Activated CD8-positive, alpha-beta T cell treated with anti-CD3 and anti-CD28 coated beads for 36 hours (primary cell): ENCODE results near the gene CELSR1. TPM values are rescaled to one million over a fixed set of nuclear protein-coding genes. Genes with fewer than 3 reads are reported as not detected.

Experiments
- ATAC-seq: fragments of 200-7000 bp; cut with Tn5 transposase; one replicate; pipeline ENCODE4 v1.10.0; 2021; ENCODE audit warnings: mild to moderate bottlenecking, moderate library complexity
- CTCF ChIA-PET: fragments of 350-600 bp; sonication (Branson Sonifier 250); formaldehyde crosslinking; loops from one replicate; lab custom pipeline; 2021; ENCODE audit warnings: antibody characterized with exemption; lab: Charles Lee
- POLR2A ChIA-PET: fragments of 350-600 bp; sonication (Branson Sonifier 250); formaldehyde crosslinking; loops from one replicate; lab custom pipeline; 2021; ENCODE audit warnings: antibody characterized with exemption; lab: Charles Lee
- DNase-seq: peaks from one replicate; pipeline ENCODE4 v3.0.0-alpha.2; 2020
- H3K27ac Mint-ChIP-seq: one replicate; pipeline ENCODE4 v1.8.0; 2021; ENCODE audit warnings: mild to moderate bottlenecking, mixed read lengths
- H3K27me3 Mint-ChIP-seq: one replicate; pipeline ENCODE4 v1.8.0; 2021; ENCODE audit warnings: mixed read lengths
- H3K36me3 Mint-ChIP-seq: one replicate; pipeline ENCODE4 v1.8.0; 2021; ENCODE audit warnings: low read depth, mixed read lengths
- H3K4me1 Mint-ChIP-seq: one replicate; pipeline ENCODE4 v1.8.0; 2021; ENCODE audit warnings: low read depth, mixed read lengths
- H3K4me3 Mint-ChIP-seq: one replicate; pipeline ENCODE4 v1.8.0; 2021; ENCODE audit warnings: mild to moderate bottlenecking, moderate library complexity, mixed read lengths
- H3K9me3 Mint-ChIP-seq: one replicate; pipeline ENCODE4 v1.8.0; 2021; ENCODE audit warnings: mixed read lengths
- CTCF ChIP-seq: fragments of 200-600 bp; IDR thresholded peaks from one replicate; pipeline ENCODE4 v1.8.0; 2022; ENCODE audit warnings: antibody characterized with exemption, mild to moderate bottlenecking
- intact Hi-C: fragments of 100-400 bp; cut with micrococcal nuclease; formaldehyde crosslinking; loops from one replicate; pipeline ENCODE4 v1.10.0; 2022
- total RNA-seq, 2 experiments: library from RNA; stranded (reverse); gene quantifications; one replicate each; pipeline ENCODE4 v1.2.3, GENCODE V29; 2021

The CELSR1 gene
- total RNA-seq, 2 experiments from 2014 or later, result 0.25 to 0.36 TPM

- no peaks in the 10 kb centered on the region for H3K4me1 Mint-ChIP-seq
- H3K27ac Mint-ChIP-seq, result no peak overlapping the region
- intact Hi-C loops, result no loop called here
- no peaks in the 10 kb centered on the region for H3K9me3 Mint-ChIP-seq
- no peak for TF ChIP-seq CTCF
- CTCF ChIA-PET, result interaction anchor here (0.9 kb wide), 1 partner anchor 45 kb away, joined by 3 read pairs; no protein-coding TSS in a partner anchor
- H3K27me3 Mint-ChIP-seq, result peaks cover 1% of the 10 kb centered on the region
- no peaks in the 10 kb centered on the region for H3K36me3 Mint-ChIP-seq
- DNase-seq (no peak), ATAC-seq (no peak)
- POLR2A ChIA-PET, result interaction anchor here (1.4 kb wide), 1 partner anchor 10 kb away, joined by 5 read pairs; no protein-coding TSS in a partner anchor
- no peak overlapping the region for H3K4me3 Mint-ChIP-seq
Measured at GRCh38 chr22:46449116-46449691, 88.2 kb downstream of the CELSR1 start.

GRCh38 chr22:46448333-46448732 is 89.1 kb downstream of the CELSR1 start:
- H3K36me3 Mint-ChIP-seq, result no peaks in the 10 kb centered on the region
- H3K27me3 Mint-ChIP-seq, result peaks cover 1% of the 10 kb centered on the region
- no peak overlapping the region for H3K4me3 Mint-ChIP-seq
- DNase-seq, result no peak
- no peaks in the 10 kb centered on the region for H3K9me3 Mint-ChIP-seq
- no peaks in the 10 kb centered on the region for H3K4me1 Mint-ChIP-seq
- TF ChIP-seq CTCF, result no peak
- no peak for ATAC-seq
- H3K27ac Mint-ChIP-seq, result no peak overlapping the region
- intact Hi-C loops, result no loop called here
- ChIA-PET POLR2A (interaction anchor here (1.4 kb wide), 1 partner anchor 11 kb away, joined by 5 read pairs; no protein-coding TSS in a partner anchor), CTCF (interaction anchor here (0.9 kb wide), 1 partner anchor 46 kb away, joined by 3 read pairs; no protein-coding TSS in a partner anchor)

GRCh38 chr22:46447906-46448305 is 89.5 kb downstream of the CELSR1 start:
- ATAC-seq (no peak), DNase-seq (no peak)
- H3K27me3 Mint-ChIP-seq, result peaks cover 1% of the 10 kb centered on the region
- no peaks in the 10 kb centered on the region for H3K4me1 Mint-ChIP-seq
- H3K4me3 Mint-ChIP-seq, result no peak overlapping the region
- POLR2A ChIA-PET, result interaction anchor here (1.4 kb wide), 1 partner anchor 11 kb away, joined by 5 read pairs; no protein-coding TSS in a partner anchor
- intact Hi-C loops, result no loop called here
- H3K9me3 Mint-ChIP-seq, result no peaks in the 10 kb centered on the region
- H3K36me3 Mint-ChIP-seq, result no peaks in the 10 kb centered on the region
- no peak overlapping the region for H3K27ac Mint-ChIP-seq
- CTCF ChIA-PET, result no interaction called here
- TF ChIP-seq CTCF, result no peak

GRCh38 chr22:46446799-46447198 is 90.6 kb downstream of the CELSR1 start:
- Mint-ChIP-seq H3K4me1 (no peaks in the 10 kb centered on the region), H3K4me3 (no peak overlapping the region), H3K27ac (no peak overlapping the region), H3K27me3 (peaks cover 1% of the 10 kb centered on the region), H3K9me3 (no peaks in the 10 kb centered on the region), H3K36me3 (no peaks in the 10 kb centered on the region)
- ChIA-PET CTCF (interaction anchor here (1.2 kb wide), 1 partner anchor 96 kb away, joined by 3 read pairs; no protein-coding TSS in a partner anchor), POLR2A (no interaction called here)
- ATAC-seq (no peak), DNase-seq (no peak)
- intact Hi-C loops, result no loop called here
- TF ChIP-seq CTCF, result no peak

GRCh38 chr22:46445771-46446420 is 91.5 kb downstream of the CELSR1 start:
- Mint-ChIP-seq H3K27me3 (no peaks in the 10 kb centered on the region), H3K4me1 (no peaks in the 10 kb centered on the region), H3K36me3 (no peaks in the 10 kb centered on the region), H3K9me3 (no peaks in the 10 kb centered on the region), H3K4me3 (no peak overlapping the region), H3K27ac (no peak overlapping the region)
- TF ChIP-seq CTCF, result no peak
- intact Hi-C loops, result no loop called here
- no peak for ATAC-seq
- ChIA-PET POLR2A (no interaction called here), CTCF (no interaction called here)
- DNase-seq, result no peak
